Activated naive CD8-positive, alpha-beta T cell treated with anti-CD3 and anti-CD28 coated beads, Interleukin-2, amount 10 ng/mL, durations not matched to agents 7 days and 5 days (primary cell): ENCODE measurements around the gene F12. TPM values are rescaled to one million over a fixed set of nuclear protein-coding genes. Genes with fewer than 3 reads are reported as not detected.

Experiments used
- ATAC-seq: fragments of 150-1000 bp; cut with Tn5 transposase; one replicate; pipeline ENCODE4 v1.10.0; 2021; ENCODE audit warnings: low read depth, moderate library complexity
- POLR2A ChIA-PET: fragments of 350-600 bp; sonication (Branson Sonifier 250); formaldehyde crosslinking; loops from one replicate; lab custom pipeline; 2021; ENCODE audit warnings: antibody characterized with exemption; lab: Charles Lee
- DNase-seq: peaks from one replicate; pipeline ENCODE4 v3.0.0; 2021
- H3K27ac Mint-ChIP-seq: one replicate; pipeline ENCODE4 v1.8.0; 2022; ENCODE audit warnings: mild to moderate bottlenecking, mixed read lengths
- H3K27me3 Mint-ChIP-seq: one replicate; pipeline ENCODE4 v1.8.0; 2022; ENCODE audit warnings: mild to moderate bottlenecking, moderate library complexity, mixed read lengths
- H3K36me3 Mint-ChIP-seq: one replicate; pipeline ENCODE4 v1.8.0; 2021; ENCODE audit warnings: mild to moderate bottlenecking, mixed read lengths
- H3K4me1 Mint-ChIP-seq: one replicate; pipeline ENCODE4 v1.8.0; 2021; ENCODE audit warnings: mixed read lengths
- H3K4me3 Mint-ChIP-seq: one replicate; pipeline ENCODE4 v1.8.0; 2022; ENCODE audit warnings: mild to moderate bottlenecking, moderate library complexity, mixed read lengths
- H3K9me3 Mint-ChIP-seq: one replicate; pipeline ENCODE4 v1.8.0; 2021; ENCODE audit warnings: mixed read lengths
- total RNA-seq, 2 experiments: library from RNA; stranded (reverse); gene quantifications; one replicate each; pipeline ENCODE4 v1.2.3, GENCODE V29; 2021

Gene F12
- total RNA-seq, 2 experiments from 2014 or later: 2.2 to 2.8 TPM

- Mint-ChIP-seq H3K4me1 (peaks cover 41% of the 10 kb centered on the region), H3K36me3 (peaks cover 36% of the 10 kb centered on the region), H3K4me3 (no peak overlapping the region), H3K27me3 (no peaks in the 10 kb centered on the region), H3K9me3 (no peaks in the 10 kb centered on the region), H3K27ac (peak overlapping the region; percentile 67)
- no peak for DNase-seq
- no peak for ATAC-seq
- POLR2A ChIA-PET: interaction anchor here (0.7 to 3.4 kb wide), 13 partner anchors 9 to 102 kb away, joined by 3 to 24 read pairs (median 5); partner anchors contain the start of genes LMAN2, MXD3, PRELID1 and PRR7
Measured at GRCh38 chr5:177369645-177370440, 39.5 kb downstream of the F12 start.

GRCh38 chr5:177368869-177369644, 40.3 kb downstream of the F12 start:
- ATAC-seq (no peak), DNase-seq (no peak)
- POLR2A ChIA-PET: interaction anchor here (0.7 to 1.3 kb wide), 3 partner anchors 10 to 57 kb away, joined by 3 to 5 read pairs (median 4); partner anchors contain the start of gene LMAN2
- Mint-ChIP-seq H3K9me3 (no peaks in the 10 kb centered on the region), H3K27me3 (no peaks in the 10 kb centered on the region), H3K36me3 (peaks cover 30% of the 10 kb centered on the region), H3K4me3 (no peak overlapping the region), H3K4me1 (peaks cover 45% of the 10 kb centered on the region), H3K27ac (peak overlapping the region; percentile 67)

GRCh38 chr5:177367981-177368868, 41.1 kb downstream of the F12 start:
- H3K9me3 Mint-ChIP-seq: no peaks in the 10 kb centered on the region
- peaks cover 44% of the 10 kb centered on the region for H3K4me1 Mint-ChIP-seq
- peak overlapping the region; percentile 62 for H3K27ac Mint-ChIP-seq
- H3K27me3 Mint-ChIP-seq: no peaks in the 10 kb centered on the region
- POLR2A ChIA-PET: interaction anchor here (0.5 to 1.5 kb wide), 4 partner anchors 11 to 115 kb away, joined by 3 to 5 read pairs (median 4); partner anchors contain the start of gene LMAN2
- DNase-seq: no peak
- peaks cover 26% of the 10 kb centered on the region for H3K36me3 Mint-ChIP-seq
- no peak overlapping the region for H3K4me3 Mint-ChIP-seq
- ATAC-seq: no peak

- DNase-seq (no peak), ATAC-seq (no peak)
- Mint-ChIP-seq H3K27me3 (no peaks in the 10 kb centered on the region), H3K4me1 (peaks cover 41% of the 10 kb centered on the region), H3K9me3 (no peaks in the 10 kb centered on the region), H3K36me3 (peaks cover 26% of the 10 kb centered on the region), H3K4me3 (no peak overlapping the region), H3K27ac (no peak overlapping the region)
- POLR2A ChIA-PET: interaction anchor here (1.0 to 1.5 kb wide), 2 partner anchors 11 to 48 kb away, joined by 3 read pairs; no protein-coding TSS in a partner anchor
Measured at GRCh38 chr5:177367323-177367848, 42.0 kb downstream of the F12 start.

GRCh38 chr5:177366528-177367322, 42.6 kb downstream of the F12 start:
- H3K36me3 Mint-ChIP-seq: peaks cover 26% of the 10 kb centered on the region
- no peak overlapping the region for H3K4me3 Mint-ChIP-seq
- DNase-seq (no peak), ATAC-seq (no peak)
- POLR2A ChIA-PET: interaction anchor here (1.0 to 1.5 kb wide), 2 partner anchors 12 to 47 kb away, joined by 3 read pairs; no protein-coding TSS in a partner anchor
- peaks cover 43% of the 10 kb centered on the region for H3K4me1 Mint-ChIP-seq
- H3K9me3 Mint-ChIP-seq: no peaks in the 10 kb centered on the region
- H3K27ac Mint-ChIP-seq: no peak overlapping the region
- no peaks in the 10 kb centered on the region for H3K27me3 Mint-ChIP-seq

GRCh38 chr5:177365845-177366527, 43.4 kb downstream of the F12 start:
- no peak for ATAC-seq
- Mint-ChIP-seq H3K9me3 (no peaks in the 10 kb centered on the region), H3K27me3 (no peaks in the 10 kb centered on the region), H3K27ac (no peak overlapping the region), H3K4me3 (no peak overlapping the region), H3K4me1 (peaks cover 42% of the 10 kb centered on the region), H3K36me3 (peaks cover 26% of the 10 kb centered on the region)
- POLR2A ChIA-PET: interaction anchor here (0.9 kb wide), 1 partner anchor 14 kb away, joined by 4 read pairs; the partner anchor contains the start of gene LMAN2
- no peak for DNase-seq

GRCh38 chr5:177364159-177364962, 45.0 kb downstream of the F12 start:
- Mint-ChIP-seq H3K27me3 (no peaks in the 10 kb centered on the region), H3K27ac (no peak overlapping the region), H3K4me3 (peak overlapping the region; percentile 16), H3K36me3 (peaks cover 28% of the 10 kb centered on the region), H3K9me3 (no peaks in the 10 kb centered on the region), H3K4me1 (peaks cover 48% of the 10 kb centered on the region)
- ATAC-seq (no peak), DNase-seq (no peak)
- POLR2A ChIA-PET: interaction anchor here (1.1 kb wide), 1 partner anchor 8 kb away, joined by 3 read pairs; no protein-coding TSS in a partner anchor

GRCh38 chr5:177363565-177363964, 45.8 kb downstream of the F12 start:
- H3K36me3 Mint-ChIP-seq: peaks cover 28% of the 10 kb centered on the region
- POLR2A ChIA-PET: interaction anchor here (0.5 kb wide), 1 partner anchor 102 kb away, joined by 5 read pairs; no protein-coding TSS in a partner anchor
- H3K4me3 Mint-ChIP-seq: peak overlapping the region; percentile 86
- DNase-seq (no peak), ATAC-seq (no peak)
- no peaks in the 10 kb centered on the region for H3K9me3 Mint-ChIP-seq
- no peak overlapping the region for H3K27ac Mint-ChIP-seq
- H3K4me1 Mint-ChIP-seq: peaks cover 48% of the 10 kb centered on the region
- no peaks in the 10 kb centered on the region for H3K27me3 Mint-ChIP-seq

- Mint-ChIP-seq H3K4me3 (peak overlapping the region; percentile 86), H3K4me1 (peaks cover 43% of the 10 kb centered on the region), H3K36me3 (peaks cover 23% of the 10 kb centered on the region), H3K27me3 (no peaks in the 10 kb centered on the region), H3K27ac (peak overlapping the region; percentile 68), H3K9me3 (no peaks in the 10 kb centered on the region)
- POLR2A ChIA-PET: interaction anchor here (0.5 to 2.7 kb wide), 2 partner anchors 9 to 103 kb away, joined by 5 to 24 read pairs; no protein-coding TSS in a partner anchor
- peak; percentile 60 for ATAC-seq
- peak; percentile 71 for DNase-seq
Measured at GRCh38 chr5:177362610-177363507, 46.5 kb downstream of the F12 start.

- H3K27ac Mint-ChIP-seq: peak overlapping the region; percentile 68
- POLR2A ChIA-PET: interaction anchor here (2.0 to 2.7 kb wide), 2 partner anchors 9 to 50 kb away, joined by 7 to 24 read pairs; partner anchors contain the start of gene MXD3
- H3K36me3 Mint-ChIP-seq: peaks cover 23% of the 10 kb centered on the region
Measured at GRCh38 chr5:177362292-177362609, 47.1 kb downstream of the F12 start.

More at GRCh38 chr5:177362292-177362609, 47.1 kb downstream of the F12 start:
- H3K4me1 Mint-ChIP-seq: peaks cover 48% of the 10 kb centered on the region
- H3K9me3 Mint-ChIP-seq: no peaks in the 10 kb centered on the region
- ATAC-seq: no peak
- no peaks in the 10 kb centered on the region for H3K27me3 Mint-ChIP-seq
- H3K4me3 Mint-ChIP-seq: peak overlapping the region; percentile 86
- no peak for DNase-seq
